Measurements from ENCODE around the gene FHIT.
A peak's percentile ranks its signal among the peaks of the same experiment; 100 is the strongest.

FHIT gene

GRCh38 chr3:59839283-59839682, 1412.0 kb downstream of the FHIT start:
- TF ChIP-seq CTCF (conservative IDR thresholded peaks at IDR 0.05; ENCODE audit: low read depth, low read length), result no peak
- H3K4me3 ChIP-seq (ENCODE audit: low read depth, low read length), result no peak overlapping the region
- peak; percentile 80 for DNase-seq (ENCODE audit: low read depth)

GRCh38 chr3:59836531-59836930, 1414.7 kb downstream of the FHIT start:
- no peak for DNase-seq (ENCODE audit: low read depth)
- TF ChIP-seq CTCF (conservative IDR thresholded peaks at IDR 0.05; ENCODE audit: low read depth, low read length), result no peak
- H3K4me3 ChIP-seq (ENCODE audit: low read depth, low read length), result no peak overlapping the region

- no peak overlapping the region for H3K4me3 ChIP-seq (ENCODE audit: low read depth, low read length)
- no peak for DNase-seq (ENCODE audit: low read depth)
- TF ChIP-seq CTCF (conservative IDR thresholded peaks at IDR 0.05; ENCODE audit: low read depth, low read length), result no peak
Observed at GRCh38 chr3:59832702-59833101, 1418.5 kb downstream of the FHIT start.

- DNase-seq (ENCODE audit: low read depth), result no peak
- no peak overlapping the region for H3K4me3 ChIP-seq (ENCODE audit: low read depth, low read length)
- no peak for TF ChIP-seq CTCF (conservative IDR thresholded peaks at IDR 0.05; ENCODE audit: low read depth, low read length)
Observed at GRCh38 chr3:59832241-59832640, 1419.0 kb downstream of the FHIT start.

- no peak for DNase-seq (ENCODE audit: low read depth)
- no peak for TF ChIP-seq CTCF (conservative IDR thresholded peaks at IDR 0.05; ENCODE audit: low read depth, low read length)
- H3K4me3 ChIP-seq (ENCODE audit: low read depth, low read length), result no peak overlapping the region
Observed at GRCh38 chr3:59831394-59831793, 1419.9 kb downstream of the FHIT start.

- no peak overlapping the region for H3K4me3 ChIP-seq (ENCODE audit: low read depth, low read length)
- no peak for DNase-seq (ENCODE audit: low read depth)
- no peak for TF ChIP-seq CTCF (conservative IDR thresholded peaks at IDR 0.05; ENCODE audit: low read depth, low read length)
Observed at GRCh38 chr3:59829527-59829926, 1421.7 kb downstream of the FHIT start.

- no peak for DNase-seq (ENCODE audit: low read depth)
- no peak for TF ChIP-seq CTCF (conservative IDR thresholded peaks at IDR 0.05; ENCODE audit: low read depth, low read length)
- no peak overlapping the region for H3K4me3 ChIP-seq (ENCODE audit: low read depth, low read length)
Observed at GRCh38 chr3:59824876-59825275, 1426.4 kb downstream of the FHIT start.
